Bronchial epithelial cell (primary cell): Measurements from ENCODE around the gene NECAB2. TPM values are rescaled to one million over a fixed set of nuclear protein-coding genes. Genes with fewer than 3 reads are reported as not detected.
A peak's percentile ranks its signal among the peaks of the same experiment; 100 is the strongest.

Source experiments
- DNase-seq: peaks from one replicate; pipeline ENCODE4 v3.0.0-alpha.2; 2010; ENCODE audit warnings: low read depth
- FAIRE-seq: peaks from 2 replicates; lab custom pipeline; 2011; peaks lifted over from hg19 to GRCh38; lab: Jason Lieb, UNC
- H3K27me3 ChIP-seq: 2 replicates; pipeline ENCODE4 v1.5.1; 2011; ENCODE audit warnings: low read length; ENCODE audit not compliant: control insufficient read depth, insufficient read depth
- H3K36me3 ChIP-seq: 2 replicates; pipeline ENCODE4 v1.5.1; 2011; ENCODE audit warnings: low read length; ENCODE audit not compliant: control insufficient read depth, insufficient read depth
- H3K4me3 ChIP-seq: 2 replicates; pipeline ENCODE4 v1.5.1; 2011; ENCODE audit warnings: mild to moderate bottlenecking, low read depth, low read length, control low read depth
- CTCF ChIP-seq: IDR thresholded peaks from 2 replicates; pipeline ENCODE4 v1.5.1; 2011; ENCODE audit warnings: mild to moderate bottlenecking, moderate library complexity, low read length, control low read depth, inconsistent platforms; ENCODE audit not compliant: insufficient read depth, severe bottlenecking
- total RNA-seq: library from RNA; depleted of rRNA; stranded (reverse); fragments of >200 nt; gene quantifications from 2 replicates; pipeline ENCODE4 v1.2.1, GENCODE V29; 2014

Gene NECAB2
- total RNA-seq, 1 donor from 2014 or later: not detected

DNA sequence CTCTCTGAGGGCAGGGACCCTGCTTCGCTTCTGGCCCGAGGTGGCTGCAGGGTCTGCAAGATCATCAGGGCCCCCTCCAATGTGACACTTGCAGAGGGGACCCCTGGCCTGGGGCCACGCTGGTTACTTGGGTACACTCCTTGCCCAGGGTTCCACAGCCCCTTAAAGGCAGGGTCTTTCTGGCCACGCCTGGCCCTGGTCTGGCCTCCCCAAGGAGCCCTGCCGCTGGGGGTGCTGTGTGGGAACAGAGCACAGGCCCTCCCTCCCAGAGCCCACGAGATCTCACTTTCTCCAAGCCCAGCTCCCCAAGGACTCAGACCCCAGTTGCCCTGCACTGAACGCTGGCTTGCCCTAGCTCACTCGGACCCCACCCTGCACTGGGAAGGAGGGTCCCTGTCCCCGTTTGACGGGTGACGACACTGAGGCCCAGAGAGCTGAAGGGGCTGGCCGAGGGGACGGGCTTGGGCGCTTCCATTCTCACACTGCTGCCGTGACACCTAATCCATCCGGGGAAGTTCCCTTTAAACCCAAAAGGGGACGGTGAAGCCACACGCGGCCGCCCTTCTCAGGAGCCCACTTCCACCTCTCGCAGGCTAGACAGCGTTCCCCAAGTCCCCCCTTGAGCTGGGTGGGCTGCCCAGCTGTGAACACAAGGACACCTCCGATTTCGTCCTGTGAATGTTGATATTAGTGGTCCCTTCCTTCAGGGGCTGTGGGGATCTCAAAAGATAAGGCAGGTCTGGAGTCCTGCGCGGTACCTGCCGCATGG lies 41.9 kb upstream of the NECAB2 start:
- no peak overlapping the region for H3K4me3 ChIP-seq
- no peaks in the 10 kb centered on the region for H3K27me3 ChIP-seq
- DNase-seq (no peak), FAIRE-seq (no peak)
- no peak for TF ChIP-seq CTCF
- H3K36me3 ChIP-seq: no peaks in the 10 kb centered on the region

GRCh38 chr16:83926726-83927397 lies 41.2 kb upstream of the NECAB2 start:
- peak overlapping the region; percentile 32 for H3K4me3 ChIP-seq
- no peak for FAIRE-seq

GRCh38 chr16:83928341-83929055 lies 39.5 kb upstream of the NECAB2 start:
- H3K27me3 ChIP-seq: no peaks in the 10 kb centered on the region
- DNase-seq: peak; percentile 83
- H3K4me3 ChIP-seq: no peak overlapping the region
- H3K36me3 ChIP-seq: no peaks in the 10 kb centered on the region
- no peak for TF ChIP-seq CTCF
- peak; percentile 50 for FAIRE-seq

More at GRCh38 chr16:83926726-83927397, 41.2 kb upstream of the NECAB2 start:
- Histone ChIP-seq H3K27me3 (no peaks in the 10 kb centered on the region), H3K36me3 (no peaks in the 10 kb centered on the region)
- TF ChIP-seq CTCF: peak; percentile 97
- peak; percentile 78 for DNase-seq

DNA sequence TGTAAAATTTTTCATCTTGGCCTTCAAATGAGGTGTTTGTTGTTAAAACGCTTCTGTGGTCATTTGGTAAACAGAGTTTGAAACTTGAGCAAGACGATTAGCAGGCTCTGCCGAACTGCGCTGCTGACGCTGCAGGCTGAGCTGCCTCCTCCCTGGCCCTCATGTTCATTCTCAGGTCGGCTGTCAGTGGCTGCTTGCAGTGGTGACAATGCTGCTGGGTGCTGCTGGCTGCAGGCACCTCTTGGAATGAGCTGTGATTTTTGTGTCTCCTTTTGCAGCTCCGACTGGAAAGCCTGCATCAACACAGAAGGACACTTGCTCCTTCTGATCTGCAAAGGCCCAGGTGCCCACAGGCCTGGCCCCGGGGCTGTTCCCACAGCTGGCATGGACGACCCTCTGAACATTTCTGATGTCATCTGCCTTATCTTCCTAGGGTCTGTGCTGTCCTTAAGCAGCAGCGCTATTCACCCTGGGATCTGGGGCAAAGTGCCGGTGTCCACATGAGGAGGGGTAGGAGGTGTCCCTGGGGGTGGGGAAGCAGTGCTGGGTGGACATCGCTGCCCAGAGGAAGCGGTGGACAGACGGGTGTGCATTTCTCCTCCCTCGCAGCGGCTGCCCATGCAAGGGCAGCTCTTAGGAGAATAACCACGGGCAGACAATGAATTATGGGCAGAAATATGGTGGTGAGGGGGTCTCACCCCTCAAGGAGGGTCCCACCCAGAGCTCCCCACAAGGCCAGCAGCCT lies 38.1 kb upstream of the NECAB2 start:
- DNase-seq: no peak
- Histone ChIP-seq H3K36me3 (no peaks in the 10 kb centered on the region), H3K4me3 (no peak overlapping the region), H3K27me3 (no peaks in the 10 kb centered on the region)
- no peak for TF ChIP-seq CTCF
- peak; percentile 50 for FAIRE-seq

DNA sequence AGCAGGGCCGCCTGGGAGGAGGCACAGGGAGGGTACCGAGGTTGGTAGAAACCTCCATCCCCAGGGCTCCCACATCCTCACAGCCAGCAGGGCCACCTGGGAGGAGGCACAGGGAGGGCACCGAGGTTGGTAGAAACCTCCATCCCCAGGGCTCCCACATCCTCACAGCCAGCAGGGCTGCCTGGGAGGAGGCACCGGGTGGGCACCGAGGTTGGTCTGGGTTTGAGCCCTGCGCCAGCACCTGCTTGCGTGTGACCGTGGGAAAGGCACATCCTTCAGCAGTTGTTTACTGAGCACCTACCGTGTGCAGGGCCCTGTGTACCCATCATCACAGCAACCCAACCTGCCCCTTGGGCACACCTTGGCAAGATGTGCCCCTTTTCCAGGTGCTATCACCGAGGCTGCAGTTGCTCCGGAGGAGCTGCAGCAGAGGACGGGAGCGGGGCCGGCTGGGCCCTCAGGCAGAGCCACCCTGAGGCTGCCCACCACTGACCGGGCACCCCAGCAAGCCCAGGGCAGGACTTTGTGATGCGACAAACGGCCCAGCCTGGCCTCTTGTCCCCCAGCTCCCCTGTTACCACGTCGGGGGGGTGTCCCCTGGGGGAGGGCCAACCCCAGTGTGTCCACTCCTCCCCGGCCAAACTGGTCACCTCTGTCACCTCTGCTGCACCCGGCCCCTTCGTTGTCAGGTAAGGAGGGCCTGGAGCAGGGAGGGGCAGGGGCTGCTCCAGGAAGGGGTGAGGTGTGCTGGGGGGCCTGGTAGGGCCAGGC lies 37.1 kb upstream of the NECAB2 start:
- Histone ChIP-seq H3K36me3 (no peaks in the 10 kb centered on the region), H3K4me3 (no peak overlapping the region), H3K27me3 (no peaks in the 10 kb centered on the region)
- no peak for TF ChIP-seq CTCF
- no peak for DNase-seq
- peak; percentile 76 for FAIRE-seq
